ENCODE measurements around the gene THADA.

- TF ChIP-seq CTCF (IDR thresholded peaks at IDR 0.05) = no peak
- TF ChIP-seq POLR2AphosphoS5 (IDR thresholded peaks at IDR 0.05) = no peak
- no peak for TF ChIP-seq POLR2A (IDR thresholded peaks at IDR 0.05)
These were observed 266.2 kb downstream of the THADA start for GRCh38 chr2:43329637-43330036.
